ENCODE results near the gene RTKN2.

Gene RTKN2

GRCh38 chr10:62189131-62189530, 79.5 kb downstream of the RTKN2 start:
- no peaks in the 10 kb centered on the region for H3K9me3 Mint-ChIP-seq
- no peak overlapping the region for H3K27ac Mint-ChIP-seq
- TF ChIP-seq, protein P1, sequence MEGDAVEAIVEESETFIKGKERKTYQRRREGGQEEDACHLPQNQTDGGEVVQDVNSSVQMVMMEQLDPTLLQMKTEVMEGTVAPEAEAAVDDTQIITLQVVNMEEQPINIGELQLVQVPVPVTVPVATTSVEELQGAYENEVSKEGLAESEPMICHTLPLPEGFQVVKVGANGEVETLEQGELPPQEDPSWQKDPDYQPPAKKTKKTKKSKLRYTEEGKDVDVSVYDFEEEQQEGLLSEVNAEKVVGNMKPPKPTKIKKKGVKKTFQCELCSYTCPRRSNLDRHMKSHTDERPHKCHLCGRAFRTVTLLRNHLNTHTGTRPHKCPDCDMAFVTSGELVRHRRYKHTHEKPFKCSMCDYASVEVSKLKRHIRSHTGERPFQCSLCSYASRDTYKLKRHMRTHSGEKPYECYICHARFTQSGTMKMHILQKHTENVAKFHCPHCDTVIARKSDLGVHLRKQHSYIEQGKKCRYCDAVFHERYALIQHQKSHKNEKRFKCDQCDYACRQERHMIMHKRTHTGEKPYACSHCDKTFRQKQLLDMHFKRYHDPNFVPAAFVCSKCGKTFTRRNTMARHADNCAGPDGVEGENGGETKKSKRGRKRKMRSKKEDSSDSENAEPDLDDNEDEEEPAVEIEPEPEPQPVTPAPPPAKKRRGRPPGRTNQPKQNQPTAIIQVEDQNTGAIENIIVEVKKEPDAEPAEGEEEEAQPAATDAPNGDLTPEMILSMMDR (IDR thresholded peaks at IDR 0.05; ENCODE audit: unreplicated experiment in 3 of 3), result no peak

DNA sequence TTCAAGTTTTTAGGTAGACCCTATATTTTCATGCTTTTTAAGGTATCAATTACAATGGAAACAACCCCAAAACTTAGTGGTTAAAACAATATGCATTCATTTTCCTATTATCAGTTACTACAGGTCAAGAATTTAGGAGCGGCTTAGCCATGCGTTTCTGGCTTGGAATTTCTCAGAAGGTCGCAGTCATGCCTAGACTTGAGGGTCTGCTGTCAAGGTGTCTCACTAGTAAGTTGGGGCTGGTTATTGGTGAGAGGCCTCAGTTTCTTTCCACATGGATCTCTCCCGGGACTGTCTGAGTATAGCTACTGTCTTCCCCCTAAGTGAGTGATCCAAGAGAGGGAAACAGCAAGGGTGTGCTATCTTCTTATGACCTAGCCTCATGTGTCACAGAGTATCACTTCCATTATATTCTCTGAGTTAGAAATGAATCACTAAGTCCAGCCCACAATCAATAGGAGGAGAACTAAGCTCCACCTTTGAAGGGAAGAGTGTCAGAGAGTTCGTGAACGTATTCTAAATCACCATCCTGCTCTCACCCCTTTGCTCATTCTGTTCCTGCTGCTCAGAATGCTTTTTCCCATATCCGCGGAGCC, 80.5 kb downstream of the RTKN2 start:
- H3K9me3 Mint-ChIP-seq, result no peaks in the 10 kb centered on the region
- TF ChIP-seq, protein P1 (IDR thresholded peaks at IDR 0.05; ENCODE audit: unreplicated experiment in 3 of 3), result no peak
- peaks cover 9% of the 10 kb centered on the region for H3K36me3 Mint-ChIP-seq (ENCODE audit: low read depth)
- H3K27me3 Mint-ChIP-seq (ENCODE audit: low read depth), result no peaks in the 10 kb centered on the region
- no peak overlapping the region for H3K27ac Mint-ChIP-seq
- H3K4me3 Mint-ChIP-seq, result no peak overlapping the region
- no peaks in the 10 kb centered on the region for H3K4me1 Mint-ChIP-seq

More at GRCh38 chr10:62189131-62189530, 79.5 kb downstream of the RTKN2 start:
- Mint-ChIP-seq H3K27me3 (ENCODE audit: low read depth) (no peaks in the 10 kb centered on the region), H3K4me1 (no peaks in the 10 kb centered on the region), H3K4me3 (no peak overlapping the region), H3K36me3 (ENCODE audit: low read depth) (peaks cover 9% of the 10 kb centered on the region)

- no peak overlapping the region for H3K27ac Mint-ChIP-seq
- H3K27me3 Mint-ChIP-seq (ENCODE audit: low read depth), result no peaks in the 10 kb centered on the region
- no peak overlapping the region for H3K4me3 Mint-ChIP-seq
- peaks cover 5% of the 10 kb centered on the region for H3K36me3 Mint-ChIP-seq (ENCODE audit: low read depth)
- H3K9me3 Mint-ChIP-seq, result no peaks in the 10 kb centered on the region
- TF ChIP-seq, protein P1 (IDR thresholded peaks at IDR 0.05; ENCODE audit: unreplicated experiment in 3 of 3), result no peak
- no peaks in the 10 kb centered on the region for H3K4me1 Mint-ChIP-seq
Measured at GRCh38 chr10:62186999-62187675, 81.5 kb downstream of the RTKN2 start.

DNA sequence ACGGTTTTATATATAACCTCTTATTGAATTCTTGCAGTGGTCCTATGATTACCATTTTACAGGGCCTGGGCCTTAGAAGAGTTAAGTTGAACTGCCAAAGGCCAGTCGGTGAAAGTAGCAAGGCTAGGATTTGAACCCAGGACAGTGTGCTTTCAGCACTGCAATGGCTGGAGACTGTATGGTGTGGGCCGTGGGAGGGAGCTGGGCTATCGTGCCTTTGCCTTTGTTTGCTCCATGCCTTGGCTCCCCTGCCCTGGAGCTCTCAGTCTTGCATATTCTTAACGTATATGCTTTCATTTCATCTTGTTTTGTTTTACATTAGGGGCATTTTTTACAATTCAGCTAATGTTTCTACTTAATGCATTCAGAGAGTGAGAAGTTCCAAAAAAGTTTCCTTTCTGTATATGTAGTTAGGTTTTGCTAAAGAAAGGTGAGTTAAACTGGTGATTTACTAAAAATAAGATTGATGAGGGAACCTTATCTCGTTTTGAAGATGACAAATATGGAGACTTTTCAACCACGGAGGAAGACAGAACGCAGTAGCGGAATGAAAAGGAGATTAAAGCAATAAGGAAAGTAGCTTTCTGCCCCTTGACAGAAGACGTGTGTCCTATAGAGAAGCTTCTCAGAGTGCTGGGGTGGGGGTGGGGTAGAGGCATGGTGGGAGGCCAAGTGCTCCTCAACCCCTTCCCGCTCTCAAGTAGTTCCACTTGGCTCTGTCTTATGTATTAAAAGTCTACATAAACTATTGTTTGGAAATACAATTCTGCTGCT, 82.5 kb downstream of the RTKN2 start:
- H3K27ac Mint-ChIP-seq, result peak overlapping the region in 2 of 3 experiments; percentile 3 to 25
- H3K4me3 Mint-ChIP-seq, result peak overlapping the region in 1 of 3 experiments; percentile 11

GRCh38 chr10:62183857-62184795, 84.5 kb downstream of the RTKN2 start:
- peaks cover 4% of the 10 kb centered on the region for H3K36me3 Mint-ChIP-seq (ENCODE audit: low read depth)
- peaks cover 7% of the 10 kb centered on the region for H3K9me3 Mint-ChIP-seq
- TF ChIP-seq, protein P1 (IDR thresholded peaks at IDR 0.05; ENCODE audit: unreplicated experiment in 3 of 3), result no peak
- H3K4me1 Mint-ChIP-seq, result no peaks in the 10 kb centered on the region
- no peak overlapping the region for H3K27ac Mint-ChIP-seq
- H3K4me3 Mint-ChIP-seq, result no peak overlapping the region
- no peaks in the 10 kb centered on the region for H3K27me3 Mint-ChIP-seq (ENCODE audit: low read depth)

More for the DNA sequence above, 82.5 kb downstream of the RTKN2 start:
- H3K27me3 Mint-ChIP-seq (ENCODE audit: low read depth), result no peaks in the 10 kb centered on the region
- H3K9me3 Mint-ChIP-seq, result no peaks in the 10 kb centered on the region
- no peaks in the 10 kb centered on the region for H3K4me1 Mint-ChIP-seq
- TF ChIP-seq, protein P1 (IDR thresholded peaks at IDR 0.05; ENCODE audit: unreplicated experiment in 3 of 3), result no peak
- peaks cover 6% of the 10 kb centered on the region for H3K36me3 Mint-ChIP-seq (ENCODE audit: low read depth)

All from nephron (organoid).